ACC112 (cell line): ENCODE data around the gene SMIM12.

ENCODE experiments used
- H2AFZ ChIP-seq: fragments of 200-600 bp; sonication (generic); one replicate; pipeline ENCODE4 v1.6.0; 2017; ENCODE audit warnings: antibody characterized with exemption, low read length; ENCODE audit not compliant: unreplicated experiment
- H3K27ac ChIP-seq: fragments of 200-600 bp; sonication (generic); 2 replicates; pipeline ENCODE4 v1.5.1; 2014; ENCODE audit warnings: low read depth, mild to moderate bottlenecking, antibody characterized with exemption, low read length, moderate library complexity
- H3K27me3 ChIP-seq: fragments of 200-600 bp; sonication (generic); 2 replicates; pipeline ENCODE4 v1.6.1; 2014; ENCODE audit warnings: mild to moderate bottlenecking, antibody characterized with exemption, low read length, moderate library complexity, mixed read lengths; ENCODE audit not compliant: insufficient read depth
- H3K36me3 ChIP-seq: fragments of 200-600 bp; sonication (generic); 2 replicates; pipeline ENCODE4 v1.6.1; 2016; ENCODE audit warnings: mild to moderate bottlenecking, antibody characterized with exemption, low read length, moderate library complexity, mixed read lengths; ENCODE audit not compliant: insufficient read depth
- H3K4me1 ChIP-seq: fragments of 200-600 bp; sonication (generic); one replicate; pipeline ENCODE4 v1.6.1; 2016; ENCODE audit warnings: low read length, mixed read lengths; ENCODE audit not compliant: insufficient read depth, unreplicated experiment, control insufficient read depth
- H3K4me3 ChIP-seq: fragments of 200-600 bp; sonication (generic); 2 replicates; pipeline ENCODE4 v1.5.1; 2014; ENCODE audit warnings: mild to moderate bottlenecking, low read depth, low read length
- H3K79me2 ChIP-seq: fragments of 200-600 bp; sonication (generic); one replicate; pipeline ENCODE4 v1.6.0; 2016; ENCODE audit warnings: low read length; ENCODE audit not compliant: control insufficient read depth, unreplicated experiment, insufficient read depth

SMIM12 gene

DNA sequence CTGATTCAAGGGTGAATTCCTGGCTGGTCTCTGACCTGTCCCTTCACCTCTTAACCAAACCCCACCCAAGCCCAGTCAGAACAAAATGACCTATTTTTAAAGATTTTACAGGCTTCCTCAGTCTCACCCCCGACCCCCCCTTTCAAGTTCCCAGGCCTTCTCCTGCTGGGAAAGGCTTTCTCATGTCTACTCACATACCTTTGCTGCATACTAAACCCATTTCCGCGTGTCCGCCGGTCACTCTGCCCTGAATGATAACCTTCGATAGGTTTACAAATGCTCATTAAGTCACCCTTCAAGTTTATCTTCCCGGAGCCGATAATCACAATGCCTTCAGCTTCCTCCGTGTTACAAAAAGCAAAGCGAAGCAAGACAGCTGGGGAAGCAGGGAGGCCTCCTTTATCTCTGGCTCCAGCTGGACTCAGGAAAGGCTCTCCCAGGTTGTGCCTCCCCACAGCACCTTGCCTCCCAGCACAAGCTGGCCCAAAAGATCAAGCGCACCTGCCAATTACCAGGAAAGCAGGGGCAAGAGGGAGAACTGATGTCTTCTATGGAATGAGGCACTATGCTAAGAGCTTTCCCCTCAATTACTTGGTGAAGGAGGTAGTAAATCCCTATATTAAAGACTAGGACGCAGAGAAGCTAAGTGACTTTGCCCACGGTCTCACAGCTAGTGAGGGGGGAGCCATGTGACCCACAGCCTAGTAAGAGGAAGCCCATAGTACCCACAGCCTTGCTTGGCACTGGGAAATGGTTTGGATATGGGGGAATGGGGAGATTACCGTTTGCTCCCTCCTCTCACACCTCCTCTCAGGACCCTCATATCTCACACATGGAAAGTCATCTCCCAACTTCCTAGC lies 15.9 kb downstream of the SMIM12 start:
- no peak overlapping the region for H3K4me3 ChIP-seq
- H2AFZ ChIP-seq, result no peak overlapping the region
- no peaks in the 10 kb centered on the region for H3K36me3 ChIP-seq
- no peaks in the 10 kb centered on the region for H3K79me2 ChIP-seq
- H3K4me1 ChIP-seq, result no peaks in the 10 kb centered on the region
- no peaks in the 10 kb centered on the region for H3K27me3 ChIP-seq
- no peak overlapping the region for H3K27ac ChIP-seq

DNA sequence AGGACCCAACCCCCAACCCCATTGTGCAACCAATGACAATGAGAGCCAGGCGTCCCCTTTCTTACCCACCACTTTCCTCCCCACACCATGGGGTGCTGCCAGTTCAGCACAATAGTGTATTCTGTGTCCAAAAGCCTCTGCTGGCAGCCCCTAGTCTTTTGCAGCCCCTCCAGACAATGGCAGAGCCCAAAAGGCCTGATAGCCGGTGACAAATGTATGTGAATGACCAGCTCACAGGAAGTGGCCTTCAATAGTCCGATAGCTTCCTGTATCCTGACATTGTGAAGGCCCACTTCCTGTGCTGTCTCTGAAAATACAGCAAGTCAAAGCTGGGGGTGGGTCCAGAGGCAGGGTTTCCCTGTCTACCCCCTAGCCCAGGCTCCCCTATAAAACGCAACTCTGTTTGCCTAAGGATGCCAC lies 16.6 kb downstream of the SMIM12 start:
- H3K27me3 ChIP-seq, result no peaks in the 10 kb centered on the region
- H3K4me3 ChIP-seq, result no peak overlapping the region
- no peaks in the 10 kb centered on the region for H3K4me1 ChIP-seq
- no peak overlapping the region for H2AFZ ChIP-seq
- no peaks in the 10 kb centered on the region for H3K36me3 ChIP-seq
- H3K27ac ChIP-seq, result no peak overlapping the region
- H3K79me2 ChIP-seq, result no peaks in the 10 kb centered on the region

DNA sequence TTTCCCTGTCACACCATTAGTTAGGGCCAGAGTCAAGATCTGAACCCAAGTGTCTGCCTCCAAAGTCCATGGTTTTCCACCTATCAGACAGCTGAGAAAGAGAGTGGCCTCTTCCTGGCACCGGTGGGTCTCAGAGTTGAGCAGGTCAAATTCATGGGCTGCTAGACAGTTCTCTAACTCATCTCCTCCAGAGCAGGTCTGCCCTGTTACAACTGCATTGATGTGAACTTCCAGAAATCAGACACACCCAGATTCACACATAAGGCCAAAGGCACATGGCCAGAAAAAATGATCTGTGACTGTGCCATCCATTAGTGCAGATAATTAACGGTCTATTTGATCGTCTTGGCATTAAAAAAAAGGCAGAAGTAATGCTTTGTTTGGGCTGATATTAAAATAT lies 17.5 kb downstream of the SMIM12 start:
- Histone ChIP-seq H3K4me1 (no peaks in the 10 kb centered on the region), H3K79me2 (no peaks in the 10 kb centered on the region), H3K27me3 (no peaks in the 10 kb centered on the region), H3K4me3 (no peak overlapping the region), H3K27ac (no peak overlapping the region), H3K36me3 (no peaks in the 10 kb centered on the region), H2AFZ (no peak overlapping the region)

DNA sequence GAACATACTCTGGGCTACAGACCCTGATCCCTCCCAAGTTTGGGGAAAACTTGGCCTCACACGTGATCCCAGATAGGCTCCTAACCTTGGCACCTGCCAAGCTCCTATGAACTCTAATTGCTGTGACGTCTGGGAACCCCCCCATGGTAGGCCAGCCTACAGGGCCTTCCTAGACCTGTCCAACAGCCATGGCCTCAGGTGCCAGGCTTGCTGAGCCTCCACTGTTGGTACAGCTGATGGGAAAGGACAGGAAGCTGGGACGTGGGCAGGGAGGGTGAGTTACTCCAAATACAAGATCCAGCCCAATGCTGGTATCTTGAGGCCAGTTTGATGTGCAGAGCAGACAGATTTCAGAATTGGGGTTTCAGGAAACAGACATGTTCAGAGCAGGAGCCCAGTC lies 19.1 kb downstream of the SMIM12 start:
- Histone ChIP-seq H3K4me1 (peaks cover 6% of the 10 kb centered on the region), H3K27me3 (no peaks in the 10 kb centered on the region)

DNA sequence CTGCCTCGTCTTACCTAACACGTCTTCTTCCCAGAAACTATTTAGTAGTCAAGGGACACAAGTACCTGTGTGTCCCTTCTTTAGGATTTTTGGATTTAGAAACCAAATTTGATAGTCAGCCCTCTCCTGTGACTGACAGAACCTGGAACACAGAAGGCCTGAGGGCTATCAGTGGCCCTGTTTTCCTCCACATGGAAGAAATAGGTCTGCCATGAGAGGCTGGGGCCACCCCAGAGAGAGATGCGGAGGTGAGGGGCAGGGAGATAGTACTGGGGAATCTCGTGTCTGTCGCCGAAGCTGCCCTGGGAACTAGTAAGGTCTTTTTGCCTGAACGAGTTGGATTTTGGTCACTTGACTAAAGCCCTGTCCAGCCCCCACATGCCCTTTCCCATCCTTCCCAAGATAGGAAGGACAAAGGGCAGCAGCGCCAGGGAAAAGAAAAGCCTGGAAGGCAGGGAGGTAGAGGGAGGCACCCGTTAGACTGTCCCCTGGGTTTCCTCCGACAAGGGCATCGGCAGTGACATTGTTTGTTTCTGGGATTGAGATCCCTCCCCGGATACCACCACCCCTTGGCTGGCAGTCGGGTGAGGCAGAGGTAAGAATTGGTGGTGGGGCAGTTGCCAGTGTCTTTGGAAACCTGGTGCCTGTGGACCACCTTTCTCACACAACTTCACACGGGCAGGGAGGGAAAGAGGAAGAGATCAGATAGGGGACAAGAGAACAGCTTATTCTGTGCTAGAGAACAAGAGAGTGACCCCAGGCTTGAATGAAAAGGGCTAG lies 19.8 kb downstream of the SMIM12 start:
- H3K27ac ChIP-seq, result no peak overlapping the region
- no peaks in the 10 kb centered on the region for H3K36me3 ChIP-seq
- H3K79me2 ChIP-seq, result no peaks in the 10 kb centered on the region
- H2AFZ ChIP-seq, result no peak overlapping the region
- no peak overlapping the region for H3K4me3 ChIP-seq
- no peaks in the 10 kb centered on the region for H3K27me3 ChIP-seq
- peaks cover 6% of the 10 kb centered on the region for H3K4me1 ChIP-seq

More for the DNA sequence above, 19.1 kb downstream of the SMIM12 start:
- Histone ChIP-seq H3K27ac (no peak overlapping the region), H3K36me3 (no peaks in the 10 kb centered on the region), H3K79me2 (no peaks in the 10 kb centered on the region), H3K4me3 (no peak overlapping the region), H2AFZ (no peak overlapping the region)

DNA sequence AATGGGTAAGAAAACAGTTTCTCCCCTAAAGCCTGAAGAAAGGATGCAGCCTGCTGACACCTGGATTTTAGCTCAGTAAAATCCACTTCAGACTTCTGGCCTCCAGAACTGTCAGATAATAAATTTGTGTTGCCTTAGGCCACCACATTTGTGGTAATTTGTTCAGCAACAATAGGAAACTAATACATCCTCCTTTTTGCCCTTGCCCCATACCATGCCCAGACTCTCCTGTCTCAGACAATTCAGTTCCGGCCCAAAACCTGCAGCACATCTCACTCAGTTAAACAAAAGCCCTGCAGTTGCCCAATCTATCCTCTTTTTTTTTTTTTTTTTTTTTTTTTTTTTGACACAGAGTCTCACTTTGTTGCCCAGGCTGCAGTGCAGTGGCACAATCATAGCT lies 25.8 kb downstream of the SMIM12 start:
- Histone ChIP-seq H3K36me3 (no peaks in the 10 kb centered on the region), H2AFZ (no peak overlapping the region), H3K27ac (no peak overlapping the region)

DNA sequence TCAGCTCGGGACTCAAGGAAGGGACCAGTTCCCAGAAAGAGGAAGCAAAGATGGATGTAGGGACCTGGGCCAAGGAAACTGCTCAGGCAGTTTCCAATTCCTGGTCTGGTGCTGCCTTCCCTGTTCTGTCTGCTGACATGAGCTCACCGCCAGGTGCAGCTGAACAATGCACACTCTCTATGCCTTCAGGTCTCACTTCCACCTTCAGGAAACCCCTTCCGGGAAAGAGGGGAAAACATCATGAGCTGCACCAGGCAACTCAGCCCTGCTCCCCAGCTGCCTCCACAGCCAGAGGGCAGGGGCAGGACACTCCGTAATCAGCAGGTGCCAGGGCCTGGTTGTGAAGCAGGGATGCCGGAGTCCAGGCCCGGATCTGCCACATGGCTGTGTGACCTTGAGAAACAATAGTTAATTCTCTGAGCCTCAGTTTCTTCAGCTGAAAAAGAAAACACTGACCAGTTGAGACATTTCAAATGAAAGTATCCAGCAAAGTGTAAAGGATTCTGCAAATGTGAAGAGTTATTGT lies 27.8 kb downstream of the SMIM12 start:
- Histone ChIP-seq H2AFZ (no peak overlapping the region), H3K27ac (no peak overlapping the region), H3K4me1 (peaks cover 6% of the 10 kb centered on the region), H3K27me3 (no peaks in the 10 kb centered on the region), H3K4me3 (no peak overlapping the region), H3K36me3 (no peaks in the 10 kb centered on the region), H3K79me2 (no peaks in the 10 kb centered on the region)

More for the DNA sequence above, 25.8 kb downstream of the SMIM12 start:
- Histone ChIP-seq H3K4me3 (no peak overlapping the region), H3K79me2 (no peaks in the 10 kb centered on the region), H3K4me1 (peaks cover 6% of the 10 kb centered on the region), H3K27me3 (no peaks in the 10 kb centered on the region)

DNA sequence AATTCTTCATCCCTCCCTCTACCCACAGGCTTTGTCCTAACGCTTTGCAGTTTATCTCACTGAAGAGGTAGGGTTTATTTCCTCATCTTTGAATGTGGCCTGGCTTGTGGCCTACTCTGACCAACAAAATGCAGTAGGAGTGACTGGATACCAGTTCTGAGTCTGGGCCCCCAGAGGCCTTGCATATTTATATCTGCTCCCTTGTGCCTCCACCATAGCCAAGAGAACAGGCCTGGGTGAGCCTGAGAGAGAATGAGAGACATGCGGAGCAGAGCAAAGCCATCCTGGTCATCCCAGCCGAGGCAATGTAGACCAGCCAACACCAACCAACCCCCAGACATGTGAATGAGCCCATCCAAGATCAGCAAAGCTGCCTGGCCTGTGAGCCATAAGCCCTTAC lies 30.3 kb downstream of the SMIM12 start:
- no peak overlapping the region for H3K27ac ChIP-seq
- H3K79me2 ChIP-seq, result no peaks in the 10 kb centered on the region
- no peak overlapping the region for H3K4me3 ChIP-seq
- no peaks in the 10 kb centered on the region for H3K36me3 ChIP-seq
- no peaks in the 10 kb centered on the region for H3K4me1 ChIP-seq
- H3K27me3 ChIP-seq, result no peaks in the 10 kb centered on the region
- no peak overlapping the region for H2AFZ ChIP-seq

DNA sequence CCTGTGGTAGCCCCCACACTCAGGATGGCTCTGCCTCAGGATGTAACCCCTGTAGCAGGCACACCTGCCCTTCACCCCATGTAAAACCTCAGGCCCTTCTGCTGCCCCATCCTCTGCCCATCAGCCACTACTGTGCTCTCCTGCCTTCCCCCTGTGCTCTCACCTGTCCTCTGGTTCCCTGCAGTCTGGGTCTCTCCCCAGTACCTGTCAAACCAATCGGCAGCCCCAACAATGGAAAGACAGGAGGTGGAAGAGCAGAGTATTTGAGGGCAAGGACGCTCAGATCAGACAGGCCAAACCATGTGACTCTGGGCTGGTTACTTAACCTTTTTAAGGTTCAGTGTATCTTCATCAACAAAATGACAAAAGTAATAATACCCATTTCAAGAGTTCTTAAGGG lies 30.9 kb downstream of the SMIM12 start:
- Histone ChIP-seq H3K27ac (no peak overlapping the region), H2AFZ (no peak overlapping the region), H3K4me1 (no peaks in the 10 kb centered on the region), H3K79me2 (no peaks in the 10 kb centered on the region), H3K4me3 (no peak overlapping the region), H3K36me3 (no peaks in the 10 kb centered on the region), H3K27me3 (no peaks in the 10 kb centered on the region)

DNA sequence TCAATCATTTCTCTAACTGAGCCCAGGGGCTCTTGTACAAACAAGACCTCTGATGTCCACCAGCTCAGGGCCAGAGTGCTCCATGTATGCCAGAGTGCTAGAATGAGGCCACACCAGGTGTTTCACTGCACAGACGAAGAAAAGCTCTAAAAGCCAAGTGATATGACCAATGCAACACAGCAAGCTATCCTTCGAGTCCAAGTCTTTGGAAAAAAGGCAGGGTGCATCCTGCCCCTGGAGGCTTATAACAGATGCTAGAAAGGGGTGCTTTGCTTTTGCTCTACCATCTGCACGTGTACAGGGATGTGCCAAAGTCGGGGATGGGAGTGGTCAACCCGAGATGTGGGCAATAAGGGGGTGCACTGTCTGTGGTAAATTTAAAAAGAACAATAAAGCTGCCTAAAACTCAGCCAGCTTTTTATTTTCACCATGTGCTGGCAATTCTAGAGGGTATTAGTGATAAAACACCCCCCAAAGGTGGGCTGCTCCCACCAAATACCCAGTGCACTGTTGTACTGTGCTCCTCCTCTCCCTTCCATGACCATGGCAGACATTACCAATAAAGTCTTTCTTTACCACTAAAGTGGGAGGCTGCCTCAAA lies 32.1 kb downstream of the SMIM12 start:
- no peaks in the 10 kb centered on the region for H3K4me1 ChIP-seq
- no peaks in the 10 kb centered on the region for H3K27me3 ChIP-seq
- H3K79me2 ChIP-seq, result no peaks in the 10 kb centered on the region
- no peak overlapping the region for H3K4me3 ChIP-seq
- H2AFZ ChIP-seq, result no peak overlapping the region
- H3K27ac ChIP-seq, result no peak overlapping the region
- no peaks in the 10 kb centered on the region for H3K36me3 ChIP-seq
